HS-27A (cell line): ENCODE measurements around the gene SYNE2.
"Not testable (repeated sequence)": the region's sequence is repeated elsewhere in the genome, so short reads cannot be mapped to it uniquely, and the experiment has no call there.

Experiments
- DNase-seq: peaks from one replicate; pipeline ENCODE4 v3.0.0-alpha.2; 2012; ENCODE audit warnings: low read depth, missing footprints

Gene SYNE2

DNA sequence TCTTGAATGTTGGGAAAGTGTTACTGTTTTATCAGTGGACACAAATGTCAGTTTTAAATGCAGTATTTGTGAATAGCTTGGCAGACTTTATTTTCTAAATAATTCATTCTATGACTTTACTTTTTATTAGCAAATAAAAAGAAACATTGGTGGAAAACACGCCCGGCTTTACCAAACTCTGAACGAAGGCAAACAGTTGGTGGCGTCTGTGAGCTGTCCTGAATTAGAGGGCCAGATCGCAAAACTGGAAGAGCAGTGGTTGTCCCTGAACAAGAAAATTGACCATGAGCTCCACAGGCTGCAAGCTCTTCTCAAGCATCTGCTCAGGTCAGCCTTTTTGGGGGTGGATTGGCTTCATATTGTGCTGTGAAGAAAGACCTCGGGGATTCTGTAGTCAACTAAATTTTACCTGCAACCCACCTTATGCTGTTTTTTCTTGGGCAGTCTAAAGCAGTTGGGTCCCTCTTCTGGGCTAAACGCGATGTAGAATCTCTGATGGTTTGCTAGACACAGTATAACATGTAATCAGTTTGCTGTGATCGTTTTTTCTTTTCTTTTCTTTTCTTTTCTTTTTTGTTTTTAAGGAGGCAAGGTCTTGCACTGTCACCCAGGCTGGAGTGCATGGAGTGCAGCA is 285.0 kb downstream of the SYNE2 start:
- DNase-seq = no peak

- no peak for DNase-seq
Observed at GRCh38 chr14:64147126-64147790, 294.5 kb downstream of the SYNE2 start.

- no peak for DNase-seq
Observed at GRCh38 chr14:64149921-64150320, 297.1 kb downstream of the SYNE2 start.

DNA sequence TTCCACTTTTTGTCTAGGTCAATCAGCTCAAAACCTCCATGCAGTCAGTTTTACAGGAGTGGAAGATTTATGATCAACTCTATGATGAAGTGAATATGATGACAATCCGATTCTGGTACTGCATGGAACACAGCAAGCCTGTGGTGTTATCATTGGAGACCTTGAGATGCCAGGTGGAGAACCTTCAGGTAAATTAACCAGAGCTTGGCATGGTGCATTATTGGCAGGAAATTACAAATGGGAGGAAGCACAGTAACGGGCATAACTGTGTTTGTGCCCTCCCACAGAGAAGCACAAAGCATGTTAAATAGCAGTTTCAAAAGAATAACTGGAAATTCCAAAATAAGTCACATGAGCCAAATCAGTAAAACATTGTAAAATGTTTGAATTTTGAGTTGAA is 305.8 kb downstream of the SYNE2 start:
- DNase-seq = no peak

- DNase-seq = no peak
Observed at GRCh38 chr14:64159588-64159987, 306.8 kb downstream of the SYNE2 start.

DNA sequence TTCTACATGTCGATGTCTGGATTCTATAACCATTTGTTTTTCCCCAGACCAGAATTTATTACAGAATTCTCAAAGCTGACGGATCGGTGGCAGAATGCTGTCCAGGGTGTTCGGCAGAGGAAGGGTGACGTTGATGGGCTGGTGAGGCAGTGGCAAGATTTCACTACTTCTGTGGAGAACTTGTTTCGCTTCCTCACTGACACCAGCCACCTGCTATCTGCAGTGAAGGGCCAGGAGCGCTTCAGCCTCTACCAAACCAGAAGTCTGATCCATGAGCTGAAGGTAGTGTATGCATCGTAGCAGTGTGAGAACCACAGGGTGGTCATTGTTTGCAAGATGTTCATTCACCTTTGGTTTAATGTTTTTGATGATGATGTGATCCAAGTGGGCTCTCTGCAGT is 317.4 kb downstream of the SYNE2 start:
- DNase-seq = no peak

DNA sequence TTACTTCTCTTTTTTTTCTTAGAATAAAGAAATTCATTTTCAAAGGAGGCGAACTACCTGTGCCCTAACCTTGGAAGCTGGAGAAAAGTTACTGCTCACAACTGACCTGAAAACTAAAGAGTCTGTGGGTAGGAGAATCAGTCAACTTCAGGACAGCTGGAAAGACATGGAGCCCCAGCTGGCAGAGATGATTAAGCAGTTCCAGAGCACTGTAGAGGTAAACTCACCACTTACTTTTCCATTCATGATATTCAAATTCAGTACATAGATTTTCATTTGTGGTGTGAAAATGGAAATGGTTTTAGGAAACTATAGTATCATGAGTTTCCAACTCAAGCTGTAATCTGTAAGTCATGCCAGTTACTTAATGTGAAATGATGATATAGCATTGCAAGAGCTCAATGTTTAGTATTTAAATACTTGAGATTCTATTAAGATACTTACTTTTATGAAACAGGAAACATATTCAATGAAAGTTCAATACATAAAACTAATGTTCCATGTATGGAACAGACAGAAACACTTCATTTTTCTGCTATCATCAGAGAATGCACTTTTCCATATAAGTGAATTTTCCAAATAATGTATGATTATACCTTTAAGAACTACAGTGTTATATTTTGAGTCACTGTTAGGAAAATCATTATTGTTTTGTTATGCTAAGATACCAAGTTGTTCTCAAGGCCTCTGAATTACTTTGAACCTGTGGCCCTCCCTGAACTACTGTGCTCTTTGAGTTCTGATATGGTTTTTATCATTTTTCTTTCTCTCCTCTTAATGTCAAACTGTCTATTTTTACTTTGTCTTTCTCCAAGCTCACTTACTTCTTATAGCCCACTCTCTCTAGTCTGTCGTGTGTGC is 322.3 kb downstream of the SYNE2 start:
- DNase-seq = no peak

DNA sequence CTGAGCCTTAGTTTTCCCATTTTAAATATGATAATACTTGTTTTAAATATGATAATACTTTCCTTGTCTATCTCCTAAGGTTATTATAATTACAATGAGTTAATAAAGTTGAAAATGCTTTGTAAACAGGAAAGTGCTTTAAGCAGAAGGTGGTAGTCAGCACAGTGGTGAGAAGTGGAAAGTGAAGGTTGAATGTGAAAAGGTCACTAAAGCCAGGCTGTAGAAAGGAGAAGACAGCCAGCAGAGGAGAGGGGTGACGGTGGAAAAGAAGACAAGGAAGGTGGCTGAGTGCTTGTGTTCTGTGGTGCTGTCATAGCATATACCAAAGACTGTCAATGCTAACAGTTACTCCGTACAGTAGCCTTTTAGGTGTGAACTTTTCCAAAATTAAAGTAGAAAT is 323.5 kb downstream of the SYNE2 start:
- no peak for DNase-seq

DNA sequence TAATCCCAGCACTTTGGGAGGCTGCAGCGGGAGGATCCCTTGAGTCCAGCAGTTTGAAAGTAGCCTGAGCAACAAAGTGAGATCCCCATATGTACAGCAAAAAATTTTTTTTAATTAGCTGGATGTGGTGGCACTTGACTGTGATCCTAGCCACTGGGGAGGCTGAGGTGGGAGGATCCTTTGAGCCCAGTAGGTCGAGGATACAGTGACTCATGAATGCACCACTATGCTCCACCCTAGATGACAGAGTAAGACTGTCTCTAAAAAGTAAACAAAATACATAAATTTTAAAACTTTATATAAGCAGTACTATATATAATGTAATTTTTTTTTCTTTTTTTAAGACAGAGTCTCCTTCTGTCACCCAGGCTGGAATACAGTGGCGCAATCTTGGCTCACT is 326.0 kb downstream of the SYNE2 start:
- no peak for DNase-seq

GRCh38 chr14:64182908-64183307 is 330.1 kb downstream of the SYNE2 start:
- DNase-seq = not testable (repeated sequence)

DNA sequence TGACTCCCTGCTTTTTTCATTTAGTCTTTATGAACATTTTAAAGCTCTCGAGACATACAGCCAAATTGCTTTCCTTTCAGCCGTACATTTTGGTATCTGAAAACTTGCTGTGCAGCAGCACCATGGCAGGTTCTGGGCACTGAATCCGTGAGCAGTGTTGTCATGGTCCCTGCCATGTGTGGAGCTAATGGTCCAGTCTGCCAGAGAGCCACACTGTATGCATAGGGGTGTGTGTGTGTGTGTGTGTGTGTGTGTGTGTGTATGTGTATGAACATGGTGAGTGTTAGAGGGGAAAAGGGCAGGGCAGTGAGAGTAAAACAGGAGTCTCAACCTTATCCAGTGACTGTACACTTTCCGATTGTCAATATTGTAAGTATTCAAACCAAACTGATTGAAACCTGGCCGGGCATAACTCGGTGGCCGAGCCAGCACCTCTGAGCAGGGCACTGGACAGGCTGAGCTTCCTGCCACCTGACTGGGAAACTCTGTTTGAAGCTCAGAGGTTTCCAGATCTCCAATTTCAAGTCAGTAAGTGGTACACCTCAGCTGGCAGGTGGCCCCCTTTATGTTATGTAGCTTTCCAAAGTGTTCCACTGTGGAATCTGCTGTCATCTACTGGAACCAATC is 331.4 kb downstream of the SYNE2 start:
- no peak for DNase-seq

DNA sequence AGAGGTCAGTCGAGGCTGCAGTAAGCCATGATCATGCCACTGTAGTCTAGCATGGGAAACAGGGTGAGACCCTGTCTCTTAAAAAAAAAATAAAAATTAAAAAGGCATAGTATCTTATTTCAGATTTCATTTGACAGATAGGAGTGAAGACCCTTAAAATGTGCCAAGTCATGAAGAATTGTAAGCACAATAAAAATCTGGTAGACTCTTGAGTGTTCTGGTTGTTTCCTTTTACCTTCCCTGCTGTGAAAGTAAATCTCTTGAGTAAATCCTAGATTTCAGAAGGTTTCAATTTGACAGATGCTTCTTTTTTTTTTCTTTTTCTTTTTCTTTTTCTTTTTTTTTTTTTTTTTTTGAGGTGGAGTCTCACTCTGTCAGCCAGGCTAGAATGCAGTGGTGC is 332.4 kb downstream of the SYNE2 start:
- DNase-seq = no peak

- no peak for DNase-seq
Observed at GRCh38 chr14:64186231-64187129, 333.7 kb downstream of the SYNE2 start.

GRCh38 chr14:64187331-64187730 is 334.5 kb downstream of the SYNE2 start:
- DNase-seq = no peak

GRCh38 chr14:64190974-64191502 is 338.2 kb downstream of the SYNE2 start:
- no peak for DNase-seq

DNA sequence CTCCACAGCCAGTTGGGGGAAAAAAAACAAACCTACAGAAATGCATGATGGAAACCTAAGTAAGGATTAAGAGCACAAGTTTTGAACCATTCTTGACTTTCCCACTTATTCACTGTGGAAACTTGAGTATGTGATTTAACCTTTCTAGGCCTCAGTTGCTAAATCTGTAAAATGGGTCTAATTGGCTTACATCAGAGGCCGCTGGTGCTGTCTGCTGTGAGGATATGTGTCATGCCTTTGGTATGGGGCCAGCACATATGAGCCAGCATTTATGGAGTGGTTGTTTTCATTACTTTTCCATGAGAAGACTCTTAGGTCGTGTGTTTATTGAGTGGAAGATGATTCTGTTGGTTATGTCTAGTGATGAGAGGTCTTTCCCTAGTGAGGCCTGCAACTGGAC is 339.0 kb downstream of the SYNE2 start:
- peak; percentile 1 for DNase-seq

DNA sequence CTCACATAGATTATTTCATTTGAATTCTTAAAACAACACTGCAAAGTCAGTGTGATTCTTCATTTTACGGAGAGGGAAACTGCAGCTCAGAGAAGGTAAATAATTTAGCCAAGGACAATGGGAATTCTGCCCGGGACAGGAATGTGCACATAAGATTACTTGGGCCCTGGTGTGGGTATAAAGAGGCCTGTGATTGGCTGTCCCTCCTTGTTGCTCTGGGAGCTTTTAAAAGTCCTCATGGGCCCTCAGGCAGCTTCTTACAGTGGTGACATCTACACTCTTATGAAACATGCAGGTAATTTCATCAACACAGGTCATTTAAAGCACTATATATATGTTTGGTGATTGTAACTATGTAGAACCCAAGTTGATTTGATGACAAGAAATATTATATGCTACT is 341.0 kb downstream of the SYNE2 start:
- no peak for DNase-seq

DNA sequence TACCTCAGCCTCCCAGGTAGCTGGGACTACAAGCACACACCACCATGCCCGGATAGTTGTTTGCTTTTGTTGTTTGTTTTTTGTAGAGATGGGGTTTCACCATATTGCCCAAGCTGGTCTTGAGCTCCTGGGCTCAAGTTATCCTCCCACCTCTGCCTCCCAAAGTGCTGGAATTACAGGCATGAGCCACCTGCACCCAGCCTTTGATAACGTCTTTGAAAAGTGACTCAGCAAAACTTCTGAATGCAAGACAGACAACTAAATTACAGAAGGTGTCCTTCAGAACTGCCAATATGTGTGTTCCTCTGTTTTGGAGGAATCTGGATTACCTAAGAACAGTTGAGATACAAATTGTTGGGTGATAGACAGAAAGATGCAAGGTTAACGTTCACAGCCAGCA is 341.6 kb downstream of the SYNE2 start:
- DNase-seq = no peak

- no peak for DNase-seq
Observed at GRCh38 chr14:64195199-64195598, 342.4 kb downstream of the SYNE2 start.

GRCh38 chr14:64196056-64196455 is 343.3 kb downstream of the SYNE2 start:
- DNase-seq = no peak

GRCh38 chr14:64196814-64197411 is 344.1 kb downstream of the SYNE2 start:
- no peak for DNase-seq
